Osteocyte (in vitro differentiated cells): ENCODE results near the gene IPO7. TPM values are rescaled to one million over a fixed set of nuclear protein-coding genes. Genes with fewer than 3 reads are reported as not detected.
A peak's percentile ranks its signal among the peaks of the same experiment; 100 is the strongest.
"Not testable (repeated sequence)": the region's sequence is repeated elsewhere in the genome, so short reads cannot be mapped to it uniquely, and the experiment has no call there.

Source experiments
- DNase-seq: peaks from one replicate; pipeline ENCODE4 v3.0.0; 2021; ENCODE audit warnings: mixed read lengths; ENCODE audit not compliant: unreplicated experiment; ENCODE audit errors: extremely low spot score
- H3K27ac Mint-ChIP-seq: one replicate; pipeline ENCODE4 v1.8.0; 2021; ENCODE audit warnings: mild to moderate bottlenecking, mixed read lengths; ENCODE audit not compliant: unreplicated experiment
- H3K27me3 Mint-ChIP-seq: one replicate; pipeline ENCODE4 v1.8.0; 2021; ENCODE audit warnings: mixed read lengths; ENCODE audit not compliant: unreplicated experiment
- H3K36me3 Mint-ChIP-seq: one replicate; pipeline ENCODE4 v1.8.0; 2021; ENCODE audit warnings: mixed read lengths; ENCODE audit not compliant: unreplicated experiment
- H3K4me1 Mint-ChIP-seq: one replicate; pipeline ENCODE4 v1.8.0; 2021; ENCODE audit warnings: mixed read lengths; ENCODE audit not compliant: unreplicated experiment
- H3K4me3 Mint-ChIP-seq: one replicate; pipeline ENCODE4 v1.8.0; 2021; ENCODE audit warnings: mild to moderate bottlenecking, moderate library complexity, mixed read lengths; ENCODE audit not compliant: unreplicated experiment
- H3K9me3 Mint-ChIP-seq: one replicate; pipeline ENCODE4 v1.8.0; 2021; ENCODE audit warnings: mixed read lengths; ENCODE audit not compliant: unreplicated experiment
- CTCF ChIP-seq: fragments of 200-600 bp; sonication (generic); IDR thresholded peaks from 2 replicates; pipeline ENCODE4 v1.5.0; 2021; ENCODE audit warnings: antibody characterized with exemption, mild to moderate bottlenecking, moderate library complexity
- total RNA-seq: library from RNA; stranded (reverse); gene quantifications from 2 replicates; pipeline ENCODE4 v1.2.1, GENCODE V29; 2021

The IPO7 gene
- total RNA-seq, 1 donor from 2014 or later: 104 TPM

DNA sequence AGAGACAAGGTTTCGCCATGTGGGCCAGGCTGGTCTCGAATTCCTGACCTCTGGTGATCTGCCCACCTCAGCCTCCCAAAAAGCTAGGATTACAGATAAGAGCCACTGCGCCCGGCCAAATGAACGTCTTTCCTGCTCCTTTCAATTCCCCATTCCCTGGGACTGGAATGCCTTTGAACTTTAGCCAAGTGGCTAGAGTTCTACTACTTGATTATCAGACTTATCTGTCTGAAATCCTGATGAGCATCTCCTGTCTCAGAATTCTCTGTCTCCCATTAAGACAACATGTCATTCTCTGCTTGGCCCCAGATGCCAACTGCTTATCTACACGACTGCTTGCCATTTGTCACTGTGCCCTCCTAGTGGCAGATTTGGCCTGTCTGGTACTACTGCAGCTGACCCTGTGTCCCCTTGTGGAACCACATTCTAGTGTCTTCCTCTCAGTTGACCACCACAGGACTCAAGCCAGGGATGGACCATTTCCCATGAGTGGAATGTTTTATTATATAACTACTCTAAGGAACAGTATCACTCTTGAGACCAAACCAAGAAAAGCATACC, 33.1 kb upstream of the IPO7 start:
- DNase-seq: no peak
- Mint-ChIP-seq H3K27ac (no peak overlapping the region), H3K36me3 (no peaks in the 10 kb centered on the region), H3K27me3 (peaks cover 16% of the 10 kb centered on the region), H3K9me3 (no peaks in the 10 kb centered on the region), H3K4me3 (no peak overlapping the region), H3K4me1 (no peaks in the 10 kb centered on the region)
- no peak for TF ChIP-seq CTCF

DNA sequence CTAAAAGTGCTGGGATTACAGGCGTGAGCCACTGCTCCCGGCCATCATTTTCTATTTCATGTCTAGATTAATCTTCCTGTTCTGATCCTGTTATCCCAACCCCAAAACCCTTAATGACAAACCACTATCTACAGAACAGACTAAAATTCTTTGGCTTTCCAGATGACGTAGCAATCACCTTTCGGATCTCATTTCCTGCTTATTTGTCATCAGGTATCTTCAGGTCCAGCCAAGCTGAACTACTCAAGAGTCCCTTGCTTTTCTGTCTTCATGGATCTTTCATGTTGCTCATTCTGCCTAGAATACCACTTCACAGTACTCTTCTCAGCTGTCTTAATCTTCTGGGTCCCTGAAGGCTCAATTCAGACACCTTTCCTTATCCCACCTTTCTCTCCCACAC, 27.4 kb upstream of the IPO7 start:
- no peak for TF ChIP-seq CTCF
- Mint-ChIP-seq H3K4me3 (no peak overlapping the region), H3K9me3 (no peaks in the 10 kb centered on the region), H3K4me1 (no peaks in the 10 kb centered on the region), H3K27ac (no peak overlapping the region), H3K36me3 (no peaks in the 10 kb centered on the region), H3K27me3 (no peaks in the 10 kb centered on the region)
- DNase-seq: no peak

DNA sequence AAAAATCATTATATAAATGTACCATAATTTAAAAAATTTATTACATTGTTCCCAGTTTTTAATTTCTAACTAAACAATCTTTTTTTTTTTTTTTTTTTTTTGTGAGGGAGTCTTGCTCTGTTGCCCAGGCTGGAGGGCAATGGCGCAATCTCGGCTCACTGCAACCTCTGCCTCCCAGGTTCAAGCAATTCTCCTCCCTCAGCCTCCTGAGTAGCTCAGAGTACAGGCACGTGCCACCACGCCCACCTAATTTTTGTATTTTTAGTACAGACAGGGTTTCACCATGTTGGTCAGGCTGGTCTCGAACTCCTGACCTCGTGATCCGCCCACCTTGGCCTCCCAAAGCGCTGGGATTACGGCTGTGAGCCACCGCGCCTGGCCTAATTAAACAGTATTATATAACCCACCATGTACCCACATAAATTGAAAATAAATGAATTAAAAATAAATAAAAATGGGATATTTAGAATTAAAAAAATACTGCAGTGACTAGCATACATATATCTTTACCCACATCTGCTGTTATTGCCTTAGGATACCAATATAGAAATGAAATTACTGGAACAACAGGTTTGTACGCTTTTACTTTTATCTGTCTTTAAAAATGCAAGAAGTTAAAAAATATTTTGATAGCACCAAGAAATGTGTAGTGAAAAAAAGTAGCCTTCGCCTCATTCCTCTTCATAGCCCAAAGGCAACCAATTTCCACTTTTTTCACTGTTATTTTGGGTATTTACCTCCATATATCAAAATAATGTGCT, 23.4 kb upstream of the IPO7 start:
- H3K27ac Mint-ChIP-seq, H3K4me3 Mint-ChIP-seq, H3K27me3 Mint-ChIP-seq, H3K9me3 Mint-ChIP-seq, DNase-seq, H3K36me3 Mint-ChIP-seq: not testable (repeated sequence)
- peaks cover 16% of the 10 kb centered on the region for H3K4me1 Mint-ChIP-seq

DNA sequence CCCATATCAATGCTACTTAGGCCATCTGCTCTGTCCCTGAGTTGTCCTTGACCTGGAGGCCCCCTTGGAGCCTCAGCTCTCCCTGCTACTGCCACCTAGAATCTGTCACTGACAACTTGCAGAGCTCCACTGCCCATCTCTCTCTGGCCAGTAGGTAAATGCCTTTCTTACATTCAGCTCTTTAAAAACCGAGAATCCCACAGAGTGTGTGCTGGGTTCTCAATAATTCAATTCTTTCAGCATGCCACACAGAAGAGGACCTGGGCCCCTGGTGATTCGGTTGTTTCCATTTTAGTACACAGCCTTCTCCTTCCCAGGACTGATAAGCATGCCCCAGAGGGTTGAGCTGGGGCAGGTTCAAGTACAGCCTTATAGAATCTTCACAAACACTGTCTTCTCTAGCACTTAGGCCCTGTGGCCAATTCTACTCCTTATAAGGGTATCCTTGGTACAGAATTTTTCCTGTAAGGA, 22.0 kb upstream of the IPO7 start:
- Mint-ChIP-seq H3K4me3 (no peak overlapping the region), H3K4me1 (peaks cover 16% of the 10 kb centered on the region), H3K36me3 (no peaks in the 10 kb centered on the region), H3K9me3 (no peaks in the 10 kb centered on the region), H3K27me3 (no peaks in the 10 kb centered on the region), H3K27ac (peak overlapping the region; percentile 99)
- TF ChIP-seq CTCF: no peak
- DNase-seq: no peak

GRCh38 chr11:9363954-9364912, 20.2 kb upstream of the IPO7 start:
- Mint-ChIP-seq H3K36me3 (no peaks in the 10 kb centered on the region), H3K4me1 (peaks cover 16% of the 10 kb centered on the region), H3K27ac (peak overlapping the region; percentile 99), H3K4me3 (peak overlapping the region; percentile 74), H3K27me3 (no peaks in the 10 kb centered on the region), H3K9me3 (no peaks in the 10 kb centered on the region)
- TF ChIP-seq CTCF: no peak
- DNase-seq: peak; percentile 96
